NCI-H1417 treated with DMSO at 0.1 percent for 48 hours (cell line): ENCODE data around the gene ANXA2.

Source experiments
- DNase-seq: peaks from one replicate; lab custom pipeline; 2025; lab: John Stamatoyannopoulos, UW

Gene ANXA2

GRCh38 chr15:60370105-60370868 lies 27.5 kb downstream of the ANXA2 start:
- DNase-seq = no peak

GRCh38 chr15:60369696-60370095 lies 28.1 kb downstream of the ANXA2 start:
- DNase-seq = no peak

GRCh38 chr15:60364612-60364924 lies 33.2 kb downstream of the ANXA2 start:
- no peak for DNase-seq

- DNase-seq = no peak
Measured at GRCh38 chr15:60363903-60364611, 33.7 kb downstream of the ANXA2 start.

- DNase-seq = no peak
Measured at GRCh38 chr15:60363087-60363549, 34.7 kb downstream of the ANXA2 start.

- no peak for DNase-seq
Measured at GRCh38 chr15:60362321-60363086, 35.3 kb downstream of the ANXA2 start.

- peak; percentile 65 for DNase-seq
Measured at GRCh38 chr15:60359738-60360137, 38.0 kb downstream of the ANXA2 start.

GRCh38 chr15:60358935-60359682 lies 38.7 kb downstream of the ANXA2 start:
- peak; percentile 72 for DNase-seq

- DNase-seq = no peak
Measured at GRCh38 chr15:60356832-60357231, 41.0 kb downstream of the ANXA2 start.

- DNase-seq = no peak
Measured at GRCh38 chr15:60355148-60355857, 42.5 kb downstream of the ANXA2 start.

GRCh38 chr15:60353245-60353920 lies 44.4 kb downstream of the ANXA2 start:
- no peak for DNase-seq

- no peak for DNase-seq
Measured at GRCh38 chr15:60352525-60352924, 45.3 kb downstream of the ANXA2 start.

- DNase-seq = no peak
Measured at GRCh38 chr15:60351066-60351465, 46.7 kb downstream of the ANXA2 start.

GRCh38 chr15:60350108-60350507 lies 47.7 kb downstream of the ANXA2 start:
- no peak for DNase-seq

GRCh38 chr15:60349589-60349988 lies 48.2 kb downstream of the ANXA2 start:
- DNase-seq = no peak

GRCh38 chr15:60347480-60348049 lies 50.2 kb downstream of the ANXA2 start:
- no peak for DNase-seq

- no peak for DNase-seq
Measured at GRCh38 chr15:60346653-60347052, 51.1 kb downstream of the ANXA2 start.

- DNase-seq = no peak
Measured at GRCh38 chr15:60346077-60346476, 51.7 kb downstream of the ANXA2 start.

- DNase-seq = no peak
Measured at GRCh38 chr15:60345598-60345997, 52.2 kb downstream of the ANXA2 start.

- DNase-seq = no peak
Measured at GRCh38 chr15:60344987-60345386, 52.8 kb downstream of the ANXA2 start.

- no peak for DNase-seq
Measured at GRCh38 chr15:60344461-60344860, 53.3 kb downstream of the ANXA2 start.
